Smooth muscle cell (in vitro differentiated cells): ENCODE measurements around the gene MCMBP. TPM values are rescaled to one million over a fixed set of nuclear protein-coding genes. Genes with fewer than 3 reads are reported as not detected.

ENCODE experiments used
- DNase-seq: peaks from one replicate; lab custom pipeline; 2025; ENCODE audit not compliant: unreplicated experiment; lab: John Stamatoyannopoulos, UW
- H2AFZ ChIP-seq: fragments of 200-600 bp; sonication (generic); 2 replicates; pipeline ENCODE4 v1.6.0; 2016; ENCODE audit warnings: antibody characterized with exemption, low read depth, mild to moderate bottlenecking
- H3F3A ChIP-seq: fragments of 200-600 bp; sonication (generic); 2 replicates; pipeline ENCODE4 v1.6.0; 2017; ENCODE audit warnings: antibody characterized with exemption, low read depth
- H3K27ac ChIP-seq: fragments of 200-600 bp; sonication (generic); 2 replicates; pipeline ENCODE4 v1.5.1; 2016; ENCODE audit warnings: low read depth, mild to moderate bottlenecking
- H3K27me3 ChIP-seq: fragments of 200-600 bp; sonication (generic); 2 replicates; pipeline ENCODE4 v1.6.1; 2016; ENCODE audit warnings: low read depth, mild to moderate bottlenecking
- H3K36me3 ChIP-seq: fragments of 200-600 bp; sonication (generic); 2 replicates; pipeline ENCODE4 v1.5.1; 2016; ENCODE audit warnings: low read depth
- H3K4me1 ChIP-seq: fragments of 200-600 bp; sonication (generic); 2 replicates; pipeline ENCODE4 v1.5.1; 2016; ENCODE audit warnings: low read depth
- H3K4me2 ChIP-seq: fragments of 200-600 bp; sonication (generic); 2 replicates; pipeline ENCODE4 v1.6.0; 2016; ENCODE audit warnings: mild to moderate bottlenecking
- H3K4me3 ChIP-seq: fragments of 200-600 bp; sonication (generic); 2 replicates; pipeline ENCODE4 v1.5.1; 2016; ENCODE audit warnings: mild to moderate bottlenecking
- H3K79me2 ChIP-seq: fragments of 200-600 bp; sonication (generic); 2 replicates; pipeline ENCODE4 v1.6.0; 2016; ENCODE audit warnings: low read depth, mild to moderate bottlenecking
- H3K9ac ChIP-seq: fragments of 200-600 bp; sonication (generic); 2 replicates; pipeline ENCODE4 v1.6.0; 2016; ENCODE audit warnings: low read depth
- H3K9me3 ChIP-seq: fragments of 200-600 bp; sonication (generic); replicated peaks from 2 replicates; pipeline ENCODE4 v1.5.1; 2016; ENCODE audit warnings: low read depth
- H4K20me1 ChIP-seq: fragments of 200-600 bp; sonication (generic); 2 replicates; pipeline ENCODE4 v1.6.0; 2016; ENCODE audit warnings: low read depth
- CTCF ChIP-seq: fragments of 200-600 bp; sonication (generic); IDR thresholded peaks from 2 replicates; pipeline ENCODE4 v1.5.1; 2017; ENCODE audit warnings: borderline replicate concordance, mild to moderate bottlenecking, antibody characterized with exemption; ENCODE audit not compliant: insufficient read depth, poor library complexity, severe bottlenecking
- WGBS: methylation state at CpG from one replicate; pipeline ENCODE4 v1.1.7; 2016; ENCODE audit warnings: low lambda C conversion rate; 5-methylcytosine and 5-hydroxymethylcytosine counted together
- polyA plus RNA-seq: library from polyadenylated mRNA; unstranded; fragments of >200 nt; fragmentation: Nextera tagmentation; extraction: Ambion mirVana; gene quantifications from 2 replicates; pipeline ENCODE4 v1.2.1, GENCODE V29; 2016
- total RNA-seq: library from RNA; depleted of rRNA; stranded (reverse); fragments of >200 nt; gene quantifications from 2 replicates; pipeline ENCODE4 v1.2.3, GENCODE V29; 2014

MCMBP gene
- total and polyA plus RNA-seq, 2 experiments from 2014 or later: 42.5 to 57.4 TPM

- 68% methylated on average over 1 of the region's 1 CpG for WGBS
- no peak overlapping the region for H3K4me3 ChIP-seq
- no peaks in the 10 kb centered on the region for H3K4me1 ChIP-seq
- H3K9me3 ChIP-seq: no peaks in the 10 kb centered on the region
- H3K36me3 ChIP-seq: peaks cover 15% of the 10 kb centered on the region
- peak; percentile 70 for TF ChIP-seq CTCF
- peaks cover 87% of the 10 kb centered on the region for H3K79me2 ChIP-seq
- peaks cover 54% of the 10 kb centered on the region for H4K20me1 ChIP-seq
- no peak overlapping the region for H3K9ac ChIP-seq
- no peaks in the 10 kb centered on the region for H3K27me3 ChIP-seq
- peak overlapping the region; percentile 3 for H3K27ac ChIP-seq
- no peak overlapping the region for H3K4me2 ChIP-seq
- peaks cover 12% of the 10 kb centered on the region for H3F3A ChIP-seq
- DNase-seq: no peak
- no peak overlapping the region for H2AFZ ChIP-seq
Measured at GRCh38 chr10:119859420-119860258, 13.0 kb downstream of the MCMBP start.

- DNase-seq: no peak
- Histone ChIP-seq H4K20me1 (peaks cover 44% of the 10 kb centered on the region), H3K9ac (no peak overlapping the region), H2AFZ (no peak overlapping the region), H3F3A (peaks cover 12% of the 10 kb centered on the region), H3K27me3 (no peaks in the 10 kb centered on the region), H3K4me3 (no peak overlapping the region), H3K4me1 (no peaks in the 10 kb centered on the region), H3K36me3 (peaks cover 15% of the 10 kb centered on the region), H3K4me2 (no peak overlapping the region), H3K27ac (no peak overlapping the region), H3K79me2 (peaks cover 72% of the 10 kb centered on the region), H3K9me3 (no peaks in the 10 kb centered on the region)
- TF ChIP-seq CTCF: no peak
- 97% methylated on average over 1 of the region's 1 CpG for whole genome bisulfite sequencing
Measured at GRCh38 chr10:119858063-119858462, 14.6 kb downstream of the MCMBP start.

GRCh38 chr10:119853574-119853973 is 19.1 kb downstream of the MCMBP start:
- no peak overlapping the region for H3K4me2 ChIP-seq
- H3K79me2 ChIP-seq: peaks cover 39% of the 10 kb centered on the region

More at GRCh38 chr10:119853574-119853973, 19.1 kb downstream of the MCMBP start:
- no peaks in the 10 kb centered on the region for H4K20me1 ChIP-seq
- H3K27ac ChIP-seq: no peak overlapping the region
- no peak overlapping the region for H2AFZ ChIP-seq
- H3K4me1 ChIP-seq: no peaks in the 10 kb centered on the region
- H3K9me3 ChIP-seq: no peaks in the 10 kb centered on the region
- H3K4me3 ChIP-seq: no peak overlapping the region
- H3K27me3 ChIP-seq: no peaks in the 10 kb centered on the region
- H3F3A ChIP-seq: no peaks in the 10 kb centered on the region
- H3K9ac ChIP-seq: no peak overlapping the region
- 100% methylated on average over 1 of the region's 1 CpG for WGBS
- no peak for DNase-seq
- peaks cover 23% of the 10 kb centered on the region for H3K36me3 ChIP-seq
- no peak for TF ChIP-seq CTCF
